ENCODE measurements around the gene HGS.
A peak's percentile ranks its signal among the peaks of the same experiment; 100 is the strongest.

The HGS gene, protein sequence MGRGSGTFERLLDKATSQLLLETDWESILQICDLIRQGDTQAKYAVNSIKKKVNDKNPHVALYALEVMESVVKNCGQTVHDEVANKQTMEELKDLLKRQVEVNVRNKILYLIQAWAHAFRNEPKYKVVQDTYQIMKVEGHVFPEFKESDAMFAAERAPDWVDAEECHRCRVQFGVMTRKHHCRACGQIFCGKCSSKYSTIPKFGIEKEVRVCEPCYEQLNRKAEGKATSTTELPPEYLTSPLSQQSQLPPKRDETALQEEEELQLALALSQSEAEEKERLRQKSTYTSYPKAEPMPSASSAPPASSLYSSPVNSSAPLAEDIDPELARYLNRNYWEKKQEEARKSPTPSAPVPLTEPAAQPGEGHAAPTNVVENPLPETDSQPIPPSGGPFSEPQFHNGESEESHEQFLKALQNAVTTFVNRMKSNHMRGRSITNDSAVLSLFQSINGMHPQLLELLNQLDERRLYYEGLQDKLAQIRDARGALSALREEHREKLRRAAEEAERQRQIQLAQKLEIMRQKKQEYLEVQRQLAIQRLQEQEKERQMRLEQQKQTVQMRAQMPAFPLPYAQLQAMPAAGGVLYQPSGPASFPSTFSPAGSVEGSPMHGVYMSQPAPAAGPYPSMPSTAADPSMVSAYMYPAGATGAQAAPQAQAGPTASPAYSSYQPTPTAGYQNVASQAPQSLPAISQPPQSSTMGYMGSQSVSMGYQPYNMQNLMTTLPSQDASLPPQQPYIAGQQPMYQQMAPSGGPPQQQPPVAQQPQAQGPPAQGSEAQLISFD

DNA sequence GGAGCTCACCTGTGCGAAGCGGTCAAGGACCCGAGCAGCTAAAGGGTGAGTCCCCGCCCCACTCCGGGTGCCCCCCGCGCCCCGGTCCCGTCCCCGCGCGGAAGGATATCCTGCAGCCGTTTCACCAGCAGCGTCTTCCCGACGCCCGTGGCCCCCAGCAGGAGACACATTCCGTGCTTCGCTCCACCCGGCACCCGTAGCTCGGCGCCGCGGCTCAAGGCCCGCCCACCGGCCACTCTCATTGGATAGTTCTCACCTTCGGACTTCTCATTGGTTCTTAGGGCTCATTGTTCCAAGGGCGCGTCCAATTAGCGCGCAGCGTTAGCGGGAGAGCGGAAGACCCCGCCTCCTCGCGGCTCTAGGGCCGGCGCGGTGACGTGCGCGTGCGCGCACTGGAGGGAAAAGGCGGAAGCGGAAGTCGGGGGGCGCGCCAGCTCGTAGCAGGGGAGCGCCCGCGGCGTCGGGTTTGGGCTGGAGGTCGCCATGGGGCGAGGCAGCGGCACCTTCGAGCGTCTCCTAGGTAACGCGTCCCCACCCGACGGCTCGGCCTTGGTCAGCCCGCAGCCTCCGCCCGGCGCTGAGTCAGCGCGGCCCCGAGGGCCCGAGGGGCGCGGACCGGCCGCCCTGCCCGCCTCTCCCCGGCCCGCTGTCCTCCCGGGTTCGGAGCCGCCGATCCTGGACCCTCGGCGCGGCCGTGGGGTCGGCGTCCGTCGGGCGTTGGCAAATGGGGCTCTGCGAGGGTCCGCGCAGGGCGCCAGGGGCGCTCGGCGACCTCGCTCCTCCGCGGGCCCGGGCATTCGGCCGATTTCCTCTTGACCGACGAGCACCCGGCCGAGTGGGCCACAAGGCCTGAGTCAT lies at the start of gene HGS, which contains the start of gene ARL16:
Gene HGS, plus strand, starts transcription at position 428 of the 858 bp plus-strand sequence. Its CDS starts 56 bp downstream, at position 484.
Gene ARL16, minus strand, starts transcription at position 214 of the 858 bp plus-strand sequence. Its CDS starts 44 bp downstream, at position 170.
- peak; percentile 98 for DNase-seq

DNA sequence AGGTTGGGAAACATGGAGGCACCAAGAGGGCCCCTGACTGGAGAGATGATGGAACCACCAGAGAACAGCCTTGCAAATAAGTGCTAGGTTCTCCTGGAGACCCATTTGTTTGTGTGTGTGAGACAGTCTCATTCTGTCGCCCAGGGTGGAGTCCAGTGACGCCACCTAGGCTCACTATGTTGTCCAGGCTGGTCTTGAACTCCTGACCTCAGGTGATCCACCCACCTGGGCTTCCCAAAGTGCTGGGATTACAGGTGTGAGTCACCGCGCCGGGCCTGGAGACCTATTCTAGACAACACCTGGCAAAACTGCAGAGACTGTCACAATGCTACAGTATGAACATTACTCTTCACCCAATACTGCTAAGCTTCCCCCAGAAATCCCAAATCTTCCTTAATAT lies 48.4 kb upstream of the HGS start:
- no peak for DNase-seq

DNA sequence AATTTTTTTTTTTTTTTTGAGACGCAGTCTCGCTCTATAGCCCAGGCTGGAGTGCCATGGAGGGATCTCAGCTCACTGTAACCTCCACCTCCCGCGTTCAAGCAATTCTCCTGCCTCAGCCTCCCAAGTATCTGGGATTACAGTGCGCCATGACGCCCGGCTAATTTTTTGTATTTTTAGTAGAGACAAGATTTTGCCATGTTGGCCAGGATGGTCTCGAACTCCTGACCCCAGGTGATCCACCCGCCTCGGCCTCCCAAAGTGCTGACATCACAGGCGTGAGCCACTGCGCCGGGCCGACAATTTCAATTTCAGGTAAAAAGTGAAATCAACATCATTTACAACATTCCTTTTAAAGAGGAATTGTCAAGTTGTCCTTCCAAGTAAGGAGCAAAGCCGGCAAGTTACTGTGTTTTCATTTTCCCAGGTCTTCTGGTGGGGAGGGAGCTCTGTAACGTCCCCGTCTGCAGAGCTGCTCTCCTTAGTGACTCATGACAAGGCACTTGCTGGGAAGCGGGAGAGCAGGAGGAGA lies 47.8 kb upstream of the HGS start:
- DNase-seq, result no peak

DNA sequence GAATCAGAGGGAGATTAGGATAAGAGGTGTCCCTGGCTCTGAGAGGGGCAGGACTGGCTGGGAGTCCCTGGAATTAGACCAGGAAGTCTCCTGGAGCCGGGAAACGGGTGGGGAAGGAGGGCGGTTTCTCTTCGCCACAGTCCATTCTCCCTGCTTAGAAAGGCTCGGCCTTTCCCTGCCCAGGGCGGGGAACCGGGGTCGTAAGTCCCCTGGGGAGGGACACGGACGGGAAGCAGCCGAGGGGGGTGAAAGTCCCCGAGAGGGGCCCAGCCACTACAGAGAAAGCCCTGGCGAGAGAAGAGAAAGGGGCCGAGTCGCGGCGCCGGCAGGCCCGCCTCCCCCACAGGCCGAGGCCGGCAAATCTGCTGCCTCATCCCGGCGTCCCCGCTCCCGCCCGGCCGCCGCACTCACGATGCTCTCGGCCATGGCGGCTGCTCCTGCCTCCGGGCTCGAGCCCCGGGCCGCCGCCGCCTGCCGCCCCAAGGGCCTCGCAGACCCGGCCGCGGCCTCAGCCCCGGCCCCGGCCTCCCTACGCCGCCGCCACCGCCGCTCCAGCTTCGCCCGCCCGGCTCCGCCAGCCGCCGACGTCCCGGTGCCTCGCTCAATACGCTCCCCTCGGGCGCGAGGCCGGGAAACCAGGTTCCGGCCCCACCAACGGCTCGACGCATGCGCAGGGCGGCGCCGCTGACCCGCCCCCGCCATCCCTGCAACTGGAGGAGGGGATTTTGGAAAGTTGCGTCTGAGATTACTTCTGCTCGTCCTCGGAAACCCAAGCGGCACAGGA lies 47.1 kb upstream of the HGS start, which contains the start of the genes NPLOC4 and TSPAN10:
Gene NPLOC4, minus strand, starts transcription at position 608 of the 784 bp plus-strand sequence. Its CDS starts 182 bp downstream, at position 426.
Gene TSPAN10, plus strand, starts transcription at position 692 of the 784 bp plus-strand sequence. CDS start 5,217 bp downstream, outside the sequence.
- DNase-seq, result peak; percentile 77

DNA sequence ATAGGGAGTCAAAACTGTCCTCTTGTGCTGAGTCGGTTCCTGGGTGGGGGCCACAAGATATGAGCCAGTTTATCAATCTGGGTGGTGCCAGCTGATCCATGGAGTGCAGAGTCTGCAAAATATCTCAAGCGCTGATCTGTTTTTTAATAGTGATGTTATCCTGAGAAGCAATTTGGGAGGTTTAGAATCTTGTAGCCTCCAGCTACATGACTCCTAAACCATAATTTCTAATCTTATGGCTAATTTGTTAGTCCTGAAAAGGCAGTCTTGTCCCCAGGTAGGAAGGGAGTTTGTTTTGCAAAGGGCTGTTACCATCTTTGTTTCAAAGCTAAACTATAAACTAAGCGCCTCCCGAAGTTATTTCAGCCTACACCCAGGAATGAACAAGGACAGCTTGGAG lies 45.1 kb upstream of the HGS start:
- no peak for DNase-seq

DNA sequence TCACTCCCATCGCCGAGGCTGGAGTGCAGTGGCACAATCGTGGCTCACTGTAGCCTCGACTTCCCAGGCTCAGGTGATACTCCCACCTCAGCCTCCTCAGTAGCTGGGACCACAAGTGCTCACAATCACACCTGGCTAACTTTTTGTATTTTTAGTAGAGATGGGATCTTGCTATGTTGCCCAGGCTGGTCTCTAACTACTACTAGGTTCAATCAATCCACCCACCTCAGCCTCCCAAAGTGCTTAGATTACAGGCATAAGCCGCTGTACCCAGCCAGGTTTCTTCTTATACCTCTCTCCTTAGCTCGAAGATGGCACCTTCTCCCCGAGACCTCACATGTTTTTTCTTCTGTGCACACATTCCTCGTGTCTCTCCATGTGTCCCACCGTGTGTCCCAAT lies 43.8 kb upstream of the HGS start:
- DNase-seq, result no peak

DNA sequence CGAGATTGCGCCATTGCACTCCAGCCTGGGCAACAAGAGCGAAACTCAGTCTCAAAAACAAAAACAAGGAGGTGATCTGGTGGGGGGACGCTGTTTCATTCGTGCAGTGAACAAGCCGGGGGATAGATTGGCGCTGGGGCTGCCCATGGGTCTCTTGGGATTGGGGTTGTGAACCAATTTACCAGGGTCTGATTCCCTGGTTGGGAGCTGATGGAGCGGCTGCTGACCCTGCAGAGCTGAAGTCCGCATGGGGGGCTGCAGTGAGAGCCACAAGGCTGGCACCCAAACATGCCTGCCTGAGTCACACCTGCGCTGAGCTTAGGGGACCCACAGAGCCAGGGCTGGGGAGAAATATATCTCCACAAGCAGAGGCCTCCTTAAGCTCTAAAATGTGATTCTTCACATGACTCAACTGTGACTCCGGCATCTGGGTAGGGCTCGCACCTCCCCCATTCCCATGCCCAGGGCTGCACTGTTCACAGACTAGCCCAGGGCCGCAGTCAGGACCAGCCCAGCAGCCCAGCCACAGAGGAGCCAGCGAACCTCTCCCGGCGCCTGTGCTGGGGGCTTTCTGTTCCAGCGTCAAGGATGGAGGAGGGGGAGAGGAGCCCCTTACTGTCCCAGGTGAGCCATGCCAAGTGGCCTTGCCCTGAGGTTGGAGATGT lies 41.9 kb upstream of the HGS start:
- no peak for DNase-seq

DNA sequence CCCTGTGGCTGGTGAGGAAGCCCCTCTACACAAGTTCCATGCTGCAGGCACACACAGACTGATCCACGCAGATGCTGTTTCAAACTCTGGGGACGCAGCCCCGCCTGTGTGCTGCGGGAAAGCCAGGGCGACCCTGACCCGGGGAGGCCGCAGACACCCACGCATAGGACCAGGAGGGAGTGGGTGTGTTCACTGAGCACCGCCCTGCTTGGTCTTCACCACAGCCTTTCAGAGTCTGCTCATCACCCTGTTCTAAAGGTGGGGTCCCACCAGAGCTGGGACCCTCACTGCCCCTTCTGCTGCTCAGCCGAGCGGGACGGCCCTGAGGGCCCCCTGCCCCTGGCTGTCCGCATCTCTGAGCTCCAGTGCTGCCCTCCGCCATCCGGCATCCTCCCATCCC lies 39.3 kb upstream of the HGS start:
- no peak for DNase-seq

DNA sequence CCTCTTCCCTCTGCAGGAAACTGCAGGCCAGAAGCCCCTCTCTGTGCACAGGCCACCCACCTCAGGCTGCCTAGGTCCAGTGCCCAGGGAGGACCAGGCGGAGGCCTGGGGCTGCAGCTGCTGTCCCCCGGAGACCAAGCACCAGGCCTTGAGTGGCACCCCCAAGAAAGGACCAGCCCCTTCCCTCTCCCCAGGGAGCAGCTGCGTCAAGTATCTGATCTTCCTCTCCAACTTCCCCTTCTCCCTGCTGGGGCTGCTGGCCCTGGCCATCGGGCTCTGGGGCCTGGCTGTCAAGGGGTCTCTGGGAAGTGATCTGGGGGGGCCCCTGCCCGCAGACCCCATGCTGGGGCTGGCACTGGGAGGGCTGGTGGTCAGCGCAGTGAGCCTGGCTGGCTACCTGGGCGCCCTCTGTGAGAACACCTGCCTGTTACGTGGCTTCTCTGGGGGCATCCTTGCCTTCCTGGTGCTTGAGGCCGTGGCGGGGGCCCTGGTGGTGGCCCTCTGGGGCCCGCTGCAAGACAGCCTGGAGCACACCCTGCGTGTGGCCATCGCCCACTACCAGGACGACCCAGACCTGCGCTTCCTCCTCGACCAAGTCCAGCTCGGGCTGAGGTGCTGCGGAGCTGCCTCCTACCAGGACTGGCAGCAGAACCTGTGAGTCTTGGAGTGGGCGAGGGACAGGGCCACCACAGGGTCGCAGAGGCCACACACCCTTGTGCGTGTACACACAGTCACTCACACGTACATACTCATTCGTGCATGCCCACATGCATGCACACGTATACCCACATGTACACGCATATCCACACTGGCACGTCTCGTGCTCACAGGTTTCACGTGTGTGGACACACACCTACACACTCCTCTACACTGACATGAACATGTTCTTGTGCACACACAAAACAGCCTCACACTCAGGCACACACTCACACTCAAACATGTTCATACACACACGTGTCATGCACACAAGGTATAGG lies 38.5 kb upstream of the HGS start:
- DNase-seq, result no peak

DNA sequence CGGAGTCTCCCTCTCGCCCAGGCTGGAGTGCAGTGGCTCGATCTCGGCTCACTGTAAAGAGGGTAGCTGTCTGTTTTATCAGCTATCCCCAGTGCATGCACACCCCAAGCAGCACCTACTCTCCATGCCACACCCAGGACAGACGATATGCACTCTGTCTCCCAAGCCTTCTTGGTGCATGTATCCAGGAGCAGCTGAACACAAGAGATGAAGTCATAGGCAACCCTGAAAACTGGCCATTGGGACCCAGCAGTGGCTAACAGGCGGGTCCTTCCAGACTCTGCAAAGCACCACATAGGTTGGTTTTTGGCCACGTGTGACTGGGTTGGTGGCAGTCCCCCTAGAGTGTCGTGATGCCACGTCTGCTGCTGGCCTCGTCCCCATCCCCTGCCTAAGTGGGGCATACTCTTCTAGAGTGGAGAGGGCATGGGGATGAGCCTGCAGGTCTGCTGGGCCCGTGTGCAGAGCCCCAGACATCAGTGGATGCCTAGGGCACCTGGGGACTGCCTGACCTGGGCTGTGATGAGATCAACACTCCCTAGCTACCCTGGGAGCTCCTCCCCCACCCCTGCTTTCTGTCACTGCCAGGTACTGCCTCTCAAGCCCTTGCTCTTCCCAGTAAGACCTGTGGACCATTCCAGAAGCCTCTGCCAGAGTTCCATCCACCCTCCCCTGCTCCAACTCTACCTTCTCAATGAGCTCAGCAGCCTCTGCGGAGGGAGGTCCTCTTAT lies 36.8 kb upstream of the HGS start:
- no peak for DNase-seq

DNA sequence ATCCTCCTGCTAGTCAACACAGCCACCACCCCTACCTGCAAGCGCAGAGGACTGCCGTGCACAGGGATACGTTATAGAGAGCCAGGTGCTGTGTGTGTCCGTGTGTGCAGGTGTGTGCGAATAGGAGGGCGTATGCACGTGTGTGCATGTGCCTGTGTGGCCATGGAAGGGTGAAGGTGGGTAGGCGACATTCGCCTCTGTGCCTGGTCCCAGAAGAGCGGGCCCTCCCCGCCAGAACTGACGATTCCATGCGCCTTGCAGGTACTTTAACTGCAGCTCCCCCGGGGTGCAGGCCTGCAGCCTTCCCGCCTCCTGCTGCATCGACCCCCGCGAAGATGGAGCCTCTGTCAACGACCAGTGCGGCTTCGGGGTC lies 36.2 kb upstream of the HGS start:
- DNase-seq, result no peak

DNA sequence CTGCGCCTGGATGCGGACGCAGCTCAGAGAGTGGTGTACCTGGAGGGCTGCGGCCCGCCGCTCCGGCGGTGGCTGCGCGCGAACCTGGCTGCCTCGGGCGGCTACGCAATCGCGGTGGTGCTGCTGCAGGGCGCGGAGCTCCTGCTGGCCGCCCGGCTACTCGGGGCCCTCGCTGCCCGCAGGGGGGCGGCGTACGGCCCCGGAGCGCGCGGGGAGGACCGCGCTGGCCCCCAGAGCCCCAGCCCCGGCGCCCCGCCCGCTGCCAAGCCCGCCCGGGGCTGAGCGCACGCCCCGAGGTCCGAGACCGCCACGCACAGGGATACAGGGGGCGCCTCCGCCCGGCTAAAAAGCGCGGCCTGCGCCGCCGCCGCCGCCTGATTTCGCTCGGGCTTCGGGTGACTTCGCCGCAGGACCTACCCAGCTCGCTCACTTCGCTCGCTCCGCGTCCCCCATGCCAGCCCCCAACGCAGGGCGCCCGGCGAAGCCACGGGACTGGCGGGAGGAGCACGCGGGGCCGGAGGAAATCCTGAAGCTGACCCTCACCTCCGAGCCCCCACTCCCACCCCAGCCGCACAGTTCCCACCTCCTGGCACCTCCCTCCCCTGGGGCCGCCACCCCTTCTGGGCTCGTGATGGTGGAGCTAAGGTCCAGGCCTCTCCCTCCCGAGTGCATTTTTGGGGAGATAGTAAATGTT lies 35.7 kb upstream of the HGS start:
- no peak for DNase-seq

DNA sequence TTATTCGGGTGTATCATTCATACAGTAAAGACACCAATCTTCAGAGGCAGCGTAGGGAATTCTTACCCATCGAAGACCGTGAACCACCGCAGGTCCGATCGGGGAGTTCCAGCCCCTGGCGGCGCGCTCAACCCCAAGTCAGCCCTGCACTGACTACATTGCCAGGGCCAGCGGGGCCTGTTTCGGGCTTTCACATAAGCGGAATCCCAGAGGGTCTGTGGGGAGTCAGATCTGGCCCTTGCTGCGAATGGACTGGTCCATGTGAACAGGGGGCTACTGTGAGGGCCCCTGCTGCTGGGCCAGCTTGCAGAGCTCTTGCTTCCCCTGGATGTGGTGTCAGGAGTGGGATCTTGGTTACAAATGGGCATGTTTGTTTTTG lies 35.1 kb upstream of the HGS start:
- no peak for DNase-seq

DNA sequence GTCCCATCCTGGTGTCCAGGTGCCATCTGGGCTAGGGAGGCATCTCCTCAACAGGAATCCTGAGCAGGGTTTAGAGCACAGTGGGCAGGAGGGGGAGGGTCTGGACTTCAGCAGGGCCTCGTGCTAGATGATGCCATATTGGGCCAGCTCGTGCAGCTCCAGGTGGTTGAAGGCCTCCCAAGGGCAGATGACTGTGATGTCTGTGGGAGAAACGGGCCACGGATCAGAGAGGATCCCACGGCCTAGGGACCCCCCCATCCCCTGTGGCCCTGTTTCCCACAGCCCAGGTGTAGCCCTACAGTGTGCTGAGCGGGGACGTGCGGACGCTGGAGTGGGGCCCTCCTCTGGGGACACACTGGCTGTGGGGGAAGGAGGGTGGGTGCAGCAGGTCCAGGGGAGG lies 32.9 kb upstream of the HGS start:
- no peak for DNase-seq

DNA sequence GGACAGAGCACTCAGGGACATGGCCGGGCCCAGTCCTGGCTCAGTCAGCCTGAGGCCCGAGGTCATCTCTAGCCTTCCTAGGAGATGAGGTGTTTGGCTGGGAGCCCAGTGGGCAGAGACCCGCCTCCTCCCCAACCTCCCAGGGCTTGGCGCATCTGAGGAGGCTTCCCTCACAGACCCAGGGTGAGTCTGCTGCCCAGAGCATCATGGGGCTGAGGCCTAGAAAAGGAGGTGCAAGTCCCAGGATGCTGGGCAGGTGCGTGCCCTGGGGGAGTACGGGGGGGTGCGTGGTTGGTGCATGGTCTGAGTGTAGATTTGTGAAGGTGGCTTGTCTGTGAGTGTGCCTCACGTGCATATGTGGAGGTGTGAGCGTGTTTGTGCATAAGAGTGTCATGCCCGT lies 32.1 kb upstream of the HGS start:
- no peak for DNase-seq

DNA sequence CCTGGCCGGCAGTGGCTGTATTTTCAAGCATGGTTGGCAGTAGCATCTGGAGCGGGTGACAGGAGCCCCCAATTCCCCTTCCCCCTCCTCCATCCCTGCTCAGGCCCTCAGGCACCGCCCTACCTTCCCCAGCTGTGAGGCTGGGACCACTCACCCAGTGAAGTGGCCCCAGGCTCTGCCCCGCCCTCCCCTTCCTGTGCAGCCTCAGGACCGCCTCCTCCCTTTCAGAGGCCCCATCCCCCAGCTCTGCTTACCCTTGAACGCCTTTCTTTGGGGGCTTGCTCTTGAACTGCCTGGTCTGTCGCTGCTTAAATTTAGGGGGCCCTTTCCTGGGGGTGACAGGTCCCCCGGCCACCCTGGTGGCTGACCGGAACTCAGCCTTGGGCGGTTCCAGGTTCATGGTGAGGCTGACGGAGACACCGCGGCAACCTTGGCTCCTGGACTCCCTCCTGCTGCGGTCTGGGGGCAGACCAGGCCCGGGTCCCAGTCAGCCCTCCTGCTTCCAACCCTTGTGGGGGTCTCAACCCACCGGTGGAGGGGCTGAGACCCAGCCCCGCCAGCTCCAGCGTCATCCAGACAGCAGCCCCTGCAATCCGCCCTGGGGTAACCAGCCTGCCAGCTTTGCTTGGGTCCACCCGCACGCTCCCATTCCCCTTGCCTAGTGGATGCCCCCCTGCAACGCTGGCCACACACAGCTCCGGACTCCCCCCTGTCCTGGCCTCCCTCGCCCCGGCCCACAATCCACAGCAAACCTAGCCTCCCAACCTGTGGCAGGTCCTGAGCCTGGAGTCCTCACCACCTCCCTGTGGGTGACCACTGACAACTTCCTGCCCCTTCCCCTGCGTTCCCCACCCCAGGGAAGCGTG lies 30.7 kb upstream of the HGS start:
- DNase-seq, result no peak

DNA sequence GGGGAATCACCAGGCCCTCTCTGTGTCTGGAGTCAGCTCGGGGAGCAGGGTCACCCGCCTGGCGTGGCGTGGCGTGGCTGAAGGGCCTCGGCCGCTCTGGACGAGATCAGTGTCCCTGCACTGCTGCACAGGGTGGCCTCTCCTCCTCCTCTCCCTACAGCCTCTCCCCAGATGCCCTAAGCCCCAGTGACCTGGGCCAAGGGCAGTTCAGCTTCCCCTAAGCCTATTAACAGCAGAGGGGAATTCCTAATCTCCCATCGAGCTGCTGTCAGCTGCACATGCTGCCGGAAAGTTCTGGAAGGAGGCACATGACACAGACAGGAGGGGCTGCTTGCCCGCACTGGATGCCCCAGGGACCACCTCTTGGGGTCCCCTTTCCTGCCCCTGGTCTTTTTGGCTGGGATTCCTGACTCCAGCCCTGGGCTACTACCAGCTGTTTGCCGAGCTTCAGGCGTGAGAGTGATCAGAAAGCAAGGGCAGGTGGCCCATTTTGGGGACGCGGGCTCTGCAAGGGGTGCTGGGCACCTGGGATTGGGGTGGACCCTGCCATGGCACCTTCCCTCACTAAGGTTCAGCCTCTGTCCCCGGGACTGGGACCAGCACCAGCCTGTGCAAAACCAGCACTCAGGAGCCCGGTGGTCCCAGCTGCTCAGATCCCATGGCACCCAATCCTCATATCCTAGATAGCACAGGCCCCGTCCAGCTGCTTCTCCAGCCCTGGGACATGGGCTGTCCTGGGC lies 28.3 kb upstream of the HGS start:
- DNase-seq, result no peak

Data from GDM1 (cell line).